ENCODE measurements around the gene CFAP251.
"Not testable (repeated sequence)": the region's sequence is repeated elsewhere in the genome, so short reads cannot be mapped to it uniquely, and the experiment has no call there.

The CFAP251 gene, protein sequence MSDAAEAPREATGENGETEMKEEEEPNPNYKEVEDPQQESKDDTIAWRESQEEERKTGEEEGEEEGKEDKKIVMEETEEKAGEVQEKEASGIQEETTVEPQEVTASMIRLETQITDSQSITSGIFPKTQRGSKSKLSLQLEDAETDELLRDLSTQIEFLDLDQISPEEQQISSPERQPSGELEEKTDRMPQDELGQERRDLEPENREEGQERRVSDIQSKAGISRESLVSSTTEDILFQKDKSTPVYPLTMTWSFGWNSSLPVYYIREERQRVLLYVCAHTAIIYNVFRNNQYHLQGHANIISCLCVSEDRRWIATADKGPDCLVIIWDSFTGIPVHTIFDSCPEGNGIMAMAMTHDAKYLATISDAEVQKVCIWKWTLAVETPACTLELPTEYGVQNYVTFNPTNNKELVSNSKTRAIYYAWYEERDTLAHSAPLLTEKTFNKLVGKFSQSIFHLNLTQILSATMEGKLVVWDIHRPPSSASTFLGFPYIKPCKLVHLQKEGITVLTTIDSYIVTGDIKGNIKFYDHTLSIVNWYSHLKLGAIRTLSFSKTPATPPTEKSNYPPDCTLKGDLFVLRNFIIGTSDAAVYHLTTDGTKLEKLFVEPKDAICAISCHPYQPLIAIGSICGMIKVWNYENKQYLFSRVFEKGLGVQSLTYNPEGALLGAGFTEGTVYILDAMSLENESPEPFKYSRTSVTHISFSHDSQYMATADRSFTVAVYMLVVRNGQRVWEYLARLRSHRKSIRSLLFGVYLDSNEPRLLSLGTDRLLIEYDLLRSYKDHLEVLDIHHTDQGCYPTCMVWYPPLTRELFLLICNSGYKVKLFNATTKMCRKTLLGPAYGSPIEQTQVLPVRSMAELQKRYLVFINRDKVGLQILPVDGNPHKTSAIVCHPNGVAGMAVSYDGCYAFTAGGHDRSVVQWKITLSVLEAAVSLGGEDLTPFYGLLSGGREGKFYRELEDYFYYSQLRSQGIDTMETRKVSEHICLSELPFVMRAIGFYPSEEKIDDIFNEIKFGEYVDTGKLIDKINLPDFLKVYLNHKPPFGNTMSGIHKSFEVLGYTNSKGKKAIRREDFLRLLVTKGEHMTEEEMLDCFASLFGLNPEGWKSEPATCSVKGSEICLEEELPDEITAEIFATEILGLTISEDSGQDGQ

DNA sequence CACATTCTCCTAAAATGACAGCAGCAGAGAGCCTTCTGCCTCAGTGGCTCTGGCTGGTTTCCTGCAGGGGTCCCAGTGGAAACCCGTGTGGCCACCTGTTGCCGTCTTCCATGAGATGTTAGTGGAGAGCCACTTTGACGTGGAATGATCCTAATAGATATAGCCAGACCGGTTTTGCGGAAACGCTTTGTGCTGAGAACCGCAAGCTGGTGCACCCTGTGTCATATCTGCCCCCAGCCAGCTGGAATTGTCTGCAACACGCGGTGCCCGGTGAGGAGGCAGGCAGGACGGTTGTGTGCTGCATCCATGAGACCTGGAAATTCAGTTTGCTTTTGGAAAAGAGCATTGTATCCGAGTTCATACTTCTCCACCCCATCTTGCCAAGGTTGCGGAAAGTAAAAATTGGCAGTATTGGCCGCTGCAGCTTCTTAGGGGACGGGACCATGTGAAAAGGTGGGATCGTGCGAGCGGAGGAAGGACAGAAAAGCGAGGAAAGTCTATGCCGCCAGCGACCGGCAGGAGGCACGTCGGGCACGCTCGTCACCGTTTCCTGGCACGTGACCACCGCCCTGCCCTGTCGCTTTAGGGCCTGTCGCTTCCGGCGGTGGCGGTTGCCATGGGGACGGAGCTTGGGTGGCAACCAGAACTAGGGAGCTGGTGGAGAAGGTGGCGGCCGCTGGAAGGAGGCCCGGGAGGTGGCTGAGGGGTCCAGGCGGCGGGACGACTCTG is at the start of gene CFAP251:
Gene CFAP251 (plus strand): TSS at position 643 of the 729 bp plus-strand sequence. CDS start 2,714 bp downstream, outside the sequence.
- peak; percentile 84 for DNase-seq (ENCODE audit: low read depth, low spot score)

DNA sequence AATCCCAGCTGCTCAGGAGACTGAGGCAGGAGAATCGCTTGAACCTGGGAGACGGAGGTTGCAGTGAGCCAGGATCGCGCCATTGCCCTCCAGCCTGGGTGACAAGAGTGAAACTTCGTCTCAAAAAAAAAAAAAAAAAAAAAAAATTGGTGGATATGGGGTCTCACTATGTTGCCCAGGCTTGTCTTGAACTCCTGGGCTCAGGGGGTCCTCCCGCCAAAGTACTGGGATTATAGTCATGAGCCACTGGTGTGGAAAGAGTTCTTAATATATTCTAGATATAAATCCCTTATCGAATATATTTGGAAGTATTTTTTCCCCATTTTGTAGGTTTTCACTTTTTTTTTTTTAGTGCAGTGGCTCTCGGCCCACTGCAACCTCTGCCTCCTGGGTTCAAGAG is 49.2 kb upstream of the CFAP251 start:
- DNase-seq (ENCODE audit: low read depth, low spot score), result not testable (repeated sequence)

DNA sequence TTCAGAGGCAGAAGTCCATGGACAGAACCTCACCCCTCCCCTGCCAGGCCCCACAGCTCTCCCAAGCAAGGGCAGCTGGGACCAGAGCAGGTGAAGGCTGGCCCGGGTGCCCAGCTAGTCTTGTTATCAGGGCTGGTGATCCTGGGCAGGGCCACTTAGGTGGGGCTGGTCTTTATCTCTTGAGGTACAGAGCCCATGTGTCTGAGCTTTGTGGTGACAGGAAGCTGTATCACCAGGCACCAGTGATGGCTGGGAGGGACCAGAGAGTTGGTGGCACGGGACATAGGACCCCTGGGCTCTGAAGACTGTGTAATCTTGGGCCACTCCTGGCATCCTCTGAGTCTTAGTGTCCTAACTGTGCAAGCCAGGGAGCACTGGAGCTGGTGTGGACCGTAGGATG is 46.9 kb upstream of the CFAP251 start:
- DNase-seq (ENCODE audit: low read depth, low spot score), result no peak

DNA sequence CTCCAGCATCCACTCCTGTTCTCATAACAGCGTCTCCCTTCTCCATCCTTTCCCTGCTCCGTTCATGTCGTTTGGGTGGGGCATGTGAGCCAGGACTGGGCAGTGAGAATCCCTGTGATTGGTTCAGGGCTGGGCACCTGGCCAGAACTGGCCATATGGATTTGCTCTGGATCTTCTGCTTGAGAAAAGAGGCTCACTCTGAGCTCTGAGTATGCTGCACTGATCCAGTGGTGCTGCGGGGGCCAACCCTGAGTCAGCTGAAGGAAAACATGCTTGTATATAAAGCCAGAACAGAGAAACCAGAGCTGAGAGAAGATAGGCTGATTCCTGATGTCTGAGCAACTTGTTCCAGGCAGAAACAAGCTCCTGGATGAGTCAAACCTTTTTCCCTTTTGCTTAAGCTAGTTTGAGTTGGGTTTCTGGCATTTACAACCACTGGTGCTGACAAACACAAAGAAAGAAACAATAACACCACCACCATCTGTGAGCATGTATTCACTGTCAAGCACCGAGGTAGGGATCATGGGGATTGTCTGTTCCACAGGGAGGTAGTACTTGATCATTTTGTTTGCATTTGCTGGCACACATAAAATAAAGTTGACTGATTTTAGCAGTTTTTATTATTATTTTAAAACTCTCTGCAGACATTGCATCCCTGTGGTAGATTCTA is 45.7 kb upstream of the CFAP251 start:
- DNase-seq (ENCODE audit: low read depth, low spot score), result no peak

DNA sequence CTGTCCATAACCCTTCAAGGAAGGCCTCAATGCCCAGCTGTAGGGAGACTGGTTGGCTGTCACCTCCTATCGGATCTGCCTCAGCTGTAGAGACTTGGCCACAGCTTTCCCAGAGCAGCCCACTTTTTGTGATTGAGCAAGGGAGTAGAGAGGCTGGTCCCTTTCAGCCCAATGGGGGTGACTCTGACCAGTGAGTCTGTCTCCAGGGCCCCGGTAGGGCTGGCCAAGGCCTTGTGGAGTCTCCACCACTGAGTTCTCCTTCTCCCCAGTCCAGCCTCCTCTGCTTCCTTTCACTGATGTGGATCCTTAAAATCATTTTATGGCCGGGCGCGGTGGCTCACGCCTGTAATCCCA is 45.2 kb upstream of the CFAP251 start:
- no peak for DNase-seq (ENCODE audit: low read depth, low spot score)

DNA sequence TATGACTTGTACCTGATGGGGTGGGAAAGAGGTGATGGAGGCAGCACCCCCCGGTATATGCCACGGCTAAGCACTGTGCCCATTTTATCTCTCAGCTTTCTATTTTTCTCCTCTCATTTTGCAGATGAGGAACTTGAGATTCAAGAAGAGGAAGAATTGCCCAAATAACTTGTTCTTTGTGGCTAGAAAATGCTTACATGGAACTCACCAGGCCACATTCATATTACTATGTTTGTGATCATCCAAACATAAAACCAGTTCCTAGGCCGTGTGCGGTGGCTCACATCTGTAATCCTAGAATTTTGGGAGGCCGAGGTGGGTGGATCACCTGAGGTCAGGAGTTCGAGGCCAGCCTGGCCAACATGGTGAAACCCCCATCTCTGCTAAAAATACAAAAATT is 44.3 kb upstream of the CFAP251 start:
- DNase-seq (ENCODE audit: low read depth, low spot score), result no peak

DNA sequence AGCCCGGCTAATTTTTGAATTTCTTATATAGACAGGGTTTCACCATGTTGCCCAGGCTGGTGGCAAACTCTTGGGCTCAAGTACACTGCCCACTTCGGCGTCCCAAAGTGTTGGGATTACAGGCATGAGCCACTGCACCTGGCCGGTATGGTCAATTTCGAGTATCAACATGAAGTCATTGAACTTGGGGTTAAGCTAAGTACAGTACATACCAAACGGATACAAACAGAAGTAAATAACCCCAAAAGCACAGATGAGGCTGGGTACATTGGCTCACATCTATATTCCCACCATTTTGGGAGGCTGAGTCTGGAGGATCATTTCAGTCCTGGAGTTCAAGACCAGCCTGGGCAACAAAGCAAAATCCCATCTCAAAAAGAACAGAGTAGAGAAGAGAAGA is 42.8 kb upstream of the CFAP251 start:
- no peak for DNase-seq (ENCODE audit: low read depth, low spot score)

DNA sequence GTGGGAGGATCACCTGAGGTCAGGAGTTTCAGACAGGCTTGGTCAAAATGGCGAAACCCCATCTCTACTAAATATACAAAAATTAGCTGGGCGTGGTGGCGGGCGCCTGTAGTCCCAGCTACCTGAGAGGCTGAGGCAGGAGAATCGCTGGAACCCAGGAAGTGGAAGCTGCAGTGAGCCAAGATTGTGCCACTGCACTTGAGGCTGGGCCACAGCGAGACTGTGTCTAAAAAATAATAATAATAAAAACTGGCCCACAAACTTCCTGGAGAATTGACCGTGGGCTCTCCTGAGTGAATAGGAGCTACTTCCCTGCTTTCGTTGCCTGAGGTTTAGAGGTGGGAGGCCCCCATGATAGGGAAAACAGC is 42.3 kb upstream of the CFAP251 start:
- DNase-seq (ENCODE audit: low read depth, low spot score), result not testable (repeated sequence)

DNA sequence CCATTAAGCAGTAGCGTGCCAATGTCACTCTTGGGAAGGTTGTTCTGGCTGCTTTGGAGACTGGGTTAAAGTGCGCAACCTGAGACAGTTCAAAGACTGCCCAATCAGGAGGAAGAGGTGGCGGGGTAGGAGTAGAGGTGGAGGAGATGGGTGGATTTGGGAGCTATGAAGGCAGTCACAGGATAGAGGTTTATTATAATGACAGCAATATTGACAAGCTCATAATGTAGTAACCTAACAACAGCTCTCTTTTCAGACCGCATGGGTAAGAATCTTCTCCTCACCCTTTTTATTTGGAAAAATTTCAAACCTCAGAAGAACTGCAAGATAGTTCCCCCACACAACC is 35.1 kb upstream of the CFAP251 start:
- no peak for DNase-seq (ENCODE audit: low read depth, low spot score)

DNA sequence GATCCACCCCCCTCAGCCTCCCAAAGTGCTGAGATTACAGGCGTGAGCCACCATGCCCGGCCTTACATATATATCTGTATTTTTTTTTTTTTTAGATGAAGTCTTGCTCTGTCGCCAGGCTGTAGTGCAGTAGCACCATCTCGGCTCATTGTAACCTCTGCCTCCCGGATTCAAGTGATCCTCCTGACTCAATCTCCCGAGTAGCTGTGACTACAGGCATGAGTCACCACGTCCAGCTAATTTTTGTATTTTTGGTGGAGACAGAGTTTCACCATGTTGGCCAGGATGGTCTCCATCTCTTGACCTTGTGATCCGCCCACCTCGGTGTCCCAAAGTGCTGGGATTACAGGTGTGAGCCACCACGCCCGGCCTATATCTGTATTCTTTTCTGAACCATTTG is 33.3 kb upstream of the CFAP251 start:
- DNase-seq (ENCODE audit: low read depth, low spot score), result not testable (repeated sequence)

DNA sequence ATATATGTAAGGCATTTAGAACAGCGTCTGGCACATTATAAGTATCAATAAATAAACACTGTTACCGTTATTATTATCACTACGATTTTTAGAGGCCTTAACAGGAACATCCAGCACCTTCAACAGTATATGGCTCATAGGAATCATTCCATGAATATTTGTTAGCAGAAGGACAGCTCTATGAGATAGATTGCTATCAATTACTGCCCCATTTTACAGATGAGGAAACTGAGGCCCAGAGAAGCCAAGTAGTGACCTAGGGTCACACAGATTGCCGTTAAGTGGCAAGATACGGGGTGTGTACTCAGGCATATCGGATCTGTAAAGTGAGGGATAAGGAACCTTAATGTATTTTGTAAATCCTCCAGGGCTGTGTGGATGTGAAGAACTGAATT is 30.3 kb upstream of the CFAP251 start:
- DNase-seq (ENCODE audit: low read depth, low spot score), result no peak

DNA sequence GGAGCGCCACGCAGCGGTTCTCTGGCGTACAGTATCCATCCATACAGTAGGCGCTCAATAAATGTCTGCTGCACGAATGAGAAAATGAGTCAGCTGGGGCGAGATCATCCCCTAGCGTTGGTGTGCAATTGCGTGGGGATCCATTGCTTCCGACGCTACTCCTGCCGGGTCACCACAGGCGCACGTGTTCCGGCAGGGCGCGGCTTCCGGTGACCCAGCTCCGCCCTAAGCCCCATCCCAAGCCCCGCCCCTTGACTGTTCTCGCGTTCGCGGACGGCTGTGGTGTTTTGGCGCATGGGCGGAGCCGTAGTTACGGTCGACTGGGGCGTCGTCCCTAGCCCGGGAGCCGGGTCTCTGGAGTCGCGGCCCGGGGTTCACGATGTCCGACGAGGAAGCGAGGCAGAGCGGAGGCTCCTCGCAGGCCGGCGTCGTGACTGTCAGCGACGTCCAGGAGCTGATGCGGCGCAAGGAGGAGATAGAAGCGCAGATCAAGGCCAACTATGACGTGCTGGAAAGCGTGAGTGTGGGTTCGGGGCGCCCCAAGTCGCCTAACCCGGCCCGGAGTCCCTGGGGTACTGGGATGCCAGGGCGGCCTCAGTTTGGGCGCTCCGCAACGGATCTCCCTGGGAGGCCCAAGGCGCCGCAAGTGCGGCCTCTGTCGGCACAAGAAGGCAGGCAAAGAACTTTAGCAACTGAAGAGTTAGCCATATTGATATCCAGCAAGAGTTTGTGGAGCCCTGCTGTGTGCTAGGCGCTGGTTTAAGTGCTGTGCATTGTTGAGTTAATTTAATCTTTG is 29.7 kb upstream of the CFAP251 start, which contains the start of gene PSMD9:
Gene PSMD9 (plus strand): TSS at position 313 of the 796 bp plus-strand sequence. CDS start 67 bp downstream, at position 380.
- DNase-seq (ENCODE audit: low read depth, low spot score), result peak; percentile 97

DNA sequence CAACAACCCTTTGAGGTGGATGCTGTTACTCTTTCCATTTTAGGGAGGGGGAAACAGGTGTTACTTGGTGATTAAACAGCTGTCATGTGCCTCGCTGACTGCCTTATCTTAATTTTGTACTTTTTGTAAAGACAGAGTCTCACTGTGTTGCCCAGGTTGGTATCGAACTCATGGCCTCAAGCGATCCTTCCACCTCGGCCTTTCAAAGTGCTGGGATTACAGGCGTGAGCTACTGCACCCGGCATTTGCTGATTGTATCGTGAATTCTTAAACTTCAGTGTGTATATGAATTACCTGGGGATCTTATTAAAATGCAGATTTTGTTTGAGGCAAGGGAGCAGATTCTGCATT is 29.1 kb upstream of the CFAP251 start:
- no peak for DNase-seq (ENCODE audit: low read depth, low spot score)

DNA sequence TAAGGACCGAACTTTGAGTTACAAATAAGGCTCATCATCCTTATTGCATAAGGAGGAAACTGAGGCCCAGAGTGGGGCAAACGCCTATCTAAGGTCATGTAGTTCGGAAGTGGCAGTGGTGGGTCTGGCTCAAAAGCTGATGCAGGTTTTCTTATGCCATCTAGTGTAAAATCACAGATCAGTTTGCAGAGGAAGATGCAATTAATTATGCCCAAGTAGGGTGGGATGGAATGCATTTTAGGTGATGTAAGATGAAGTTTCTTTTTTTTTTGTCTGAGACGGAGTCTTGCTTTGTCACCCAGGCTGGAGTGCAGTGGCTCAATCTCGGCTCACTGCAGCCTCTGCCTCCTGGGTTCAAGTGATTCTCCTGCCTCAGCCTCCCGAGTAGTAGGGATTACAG is 28.7 kb upstream of the CFAP251 start:
- not testable (repeated sequence) for DNase-seq (ENCODE audit: low read depth, low spot score)

DNA sequence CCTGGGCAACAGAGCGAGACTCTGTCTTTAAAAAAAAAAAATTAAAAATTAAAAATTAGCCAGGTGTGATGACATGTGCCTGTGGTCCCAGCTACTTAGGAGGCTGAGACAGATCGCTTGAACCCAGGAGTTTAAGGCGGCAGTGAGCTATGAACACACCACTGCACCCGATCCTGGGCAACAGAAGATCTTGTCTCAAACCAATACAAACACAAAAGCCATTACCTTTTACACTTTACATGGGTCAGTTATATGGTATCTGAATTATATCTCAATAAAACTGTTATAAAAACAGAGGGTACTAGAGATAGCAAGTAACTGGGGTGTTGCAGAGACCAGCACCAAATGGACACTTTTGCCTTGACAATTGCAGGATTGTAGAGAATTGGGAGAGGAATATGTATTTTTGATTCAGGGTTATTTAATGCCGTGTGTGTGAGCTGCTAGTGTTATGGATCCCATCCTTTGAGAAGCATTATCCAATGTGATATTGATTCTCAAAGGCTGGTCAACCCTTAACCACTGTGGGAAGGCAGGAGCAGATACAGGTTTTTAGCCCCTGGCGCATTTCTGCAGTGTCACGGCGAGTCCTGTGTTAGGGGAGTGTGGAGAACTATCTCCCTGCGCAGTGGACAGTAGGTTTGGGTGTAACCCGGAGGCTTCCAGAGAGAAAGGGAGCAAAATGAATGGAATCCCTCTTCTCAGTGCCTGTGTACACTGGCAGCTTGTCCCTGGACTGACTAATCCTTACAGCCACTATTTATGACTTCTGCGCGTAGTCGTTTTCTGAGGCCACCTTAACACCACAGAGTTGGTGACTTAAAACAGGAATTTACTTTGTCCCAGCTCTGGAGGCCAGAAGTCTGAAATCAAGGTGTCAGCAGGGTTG is 25.5 kb upstream of the CFAP251 start:
- DNase-seq (ENCODE audit: low read depth, low spot score), result no peak

DNA sequence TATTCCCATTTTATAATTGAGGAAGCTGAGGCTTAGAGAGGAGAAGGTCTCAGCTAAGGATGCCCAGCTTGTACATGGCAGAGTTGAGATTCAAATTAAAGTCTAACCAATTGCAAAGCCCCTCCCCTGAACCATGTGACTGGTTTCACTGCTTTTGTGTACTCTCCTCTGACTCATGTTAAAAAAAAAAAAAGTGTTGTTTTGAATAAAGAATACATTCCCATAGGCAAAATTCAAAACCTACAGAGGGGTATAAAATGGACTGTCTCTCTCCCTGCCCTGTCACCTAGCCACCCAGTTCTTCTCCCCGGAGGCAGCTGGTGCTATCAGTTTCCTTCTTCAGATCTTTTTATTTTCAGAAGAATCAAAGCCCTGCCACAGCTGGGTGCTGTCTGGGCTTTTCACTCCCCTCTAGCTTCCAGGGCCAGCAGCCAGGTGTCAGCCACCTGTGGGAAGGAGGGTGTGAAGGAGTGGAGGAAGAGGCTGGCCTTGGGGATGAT is 24.4 kb upstream of the CFAP251 start:
- no peak for DNase-seq (ENCODE audit: low read depth, low spot score)

DNA sequence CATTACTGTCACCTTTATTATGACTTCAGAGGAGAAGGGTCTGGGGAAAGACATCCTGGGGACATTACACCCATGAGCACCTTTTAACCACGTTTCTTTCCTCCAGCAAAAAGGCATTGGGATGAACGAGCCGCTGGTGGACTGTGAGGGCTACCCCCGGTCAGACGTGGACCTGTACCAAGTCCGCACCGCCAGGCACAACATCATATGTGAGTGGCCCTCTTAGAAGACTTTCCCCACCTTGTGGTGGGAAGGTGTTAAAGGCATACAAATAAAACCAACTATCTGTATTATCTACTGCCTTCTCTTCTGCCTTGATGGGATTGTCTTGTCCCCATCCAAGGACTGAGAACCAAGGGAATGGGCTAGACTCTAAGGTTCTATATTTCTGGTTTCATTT is 23.8 kb upstream of the CFAP251 start:
- no peak for DNase-seq (ENCODE audit: low read depth, low spot score)

DNA sequence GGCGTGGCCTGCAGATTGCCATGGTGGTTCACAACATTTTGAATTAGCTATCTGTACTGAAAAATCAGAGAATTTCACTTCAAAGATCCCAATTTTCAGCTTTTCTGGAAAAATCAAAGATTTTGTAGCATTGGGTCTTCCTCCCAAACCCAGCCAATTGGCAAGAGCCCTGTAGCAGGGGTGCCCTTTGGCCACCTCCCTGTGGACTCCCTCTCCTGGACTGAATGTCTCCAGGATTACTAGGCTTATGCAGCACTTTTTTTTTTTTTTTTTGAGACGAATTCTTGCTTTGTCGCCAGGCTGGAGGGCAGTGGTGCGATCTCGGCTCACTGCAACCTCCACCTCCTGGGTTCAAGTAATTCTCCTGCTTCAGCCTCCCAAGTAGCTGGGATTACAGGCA is 20.1 kb upstream of the CFAP251 start:
- no peak for DNase-seq (ENCODE audit: low read depth, low spot score)

DNA sequence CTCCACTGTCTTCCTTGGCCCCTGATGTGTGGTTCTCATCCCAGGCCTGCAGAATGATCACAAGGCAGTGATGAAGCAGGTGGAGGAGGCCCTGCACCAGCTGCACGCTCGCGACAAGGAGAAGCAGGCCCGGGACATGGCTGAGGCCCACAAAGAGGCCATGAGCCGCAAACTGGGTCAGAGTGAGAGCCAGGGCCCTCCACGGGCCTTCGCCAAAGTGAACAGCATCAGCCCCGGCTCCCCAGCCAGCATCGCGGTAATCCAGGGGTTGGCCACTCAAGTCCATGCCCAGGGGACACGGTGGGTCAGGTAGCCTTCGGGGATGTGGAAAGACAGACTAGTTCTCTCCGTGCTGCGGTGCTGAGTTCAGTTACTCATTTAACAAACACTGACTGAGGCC is 18.8 kb upstream of the CFAP251 start:
- DNase-seq (ENCODE audit: low read depth, low spot score), result no peak

Measured in activated naive CD8-positive, alpha-beta T cell treated with anti-CD3 and anti-CD28 coated beads, Interleukin-2, amount 50 U/mL, for 16 hours (primary cell).